Measurements from ENCODE around the gene SLC9A9.

Gene SLC9A9

DNA sequence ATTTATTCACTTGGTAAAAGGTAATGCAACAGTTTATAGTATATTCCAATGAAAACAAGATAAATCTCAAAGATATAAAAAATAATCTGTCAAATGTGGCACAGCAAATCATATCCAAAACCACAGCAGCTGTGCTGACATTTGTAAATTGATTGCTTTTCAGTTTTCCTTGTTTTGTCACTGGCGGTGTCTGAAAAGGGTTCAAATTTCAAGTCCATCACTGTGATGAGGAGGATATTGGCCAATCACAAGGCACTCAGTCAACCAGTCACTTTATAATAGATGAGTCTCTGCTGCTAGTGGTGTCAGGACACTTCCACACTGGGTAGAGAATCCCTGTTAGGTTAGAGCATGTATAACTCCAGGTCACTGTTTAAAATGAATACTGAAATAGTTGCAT, 154.8 kb downstream of the SLC9A9 start:
- ChIA-PET CTCF (no interaction called here), POLR2A (no interaction called here)
- Histone ChIP-seq H3K27ac (ENCODE audit: insufficient read depth in 1 of 2, low read depth in 1 of 2, low read length in 2 of 2, poor library complexity in 1 of 2, severe bottlenecking in 2 of 2) (no peak overlapping the region), H3K4me3 (ENCODE audit: control insufficient read depth in 1 of 7, extremely low read depth in 1 of 7, insufficient read depth in 4 of 7, low read depth in 2 of 7, low read length in 6 of 7) (no peak overlapping the region), H3K27me3 (replicated peaks in 2 of 5; ENCODE audit: control insufficient read depth in 4 of 5, insufficient read depth in 5 of 5, low read length in 4 of 5) (no peaks in the 10 kb centered on the region), H3K9me3 (ENCODE audit: control extremely low read depth in 1 of 5, control insufficient read depth in 4 of 5, insufficient read depth in 2 of 5, low read depth in 1 of 5, low read length in 4 of 5) (peaks cover 0 to 2% (median 0%) of the 10 kb centered on the region in 5 experiments), H3K4me1 (ENCODE audit: control extremely low read depth in 1 of 4, control insufficient read depth in 4 of 4, insufficient read depth in 4 of 4, low read length in 3 of 4) (peaks cover 0 to under 1% (median 0%) of the 10 kb centered on the region in 4 experiments), H3K36me3 (ENCODE audit: control insufficient read depth in 4 of 4, insufficient read depth in 4 of 4, low read length in 3 of 4) (no peaks in the 10 kb centered on the region)
- DNase-seq: no peak
- 86% methylated on average over 1 of the region's 1 CpG for WGBS (ENCODE audit: insufficient coverage)

DNA sequence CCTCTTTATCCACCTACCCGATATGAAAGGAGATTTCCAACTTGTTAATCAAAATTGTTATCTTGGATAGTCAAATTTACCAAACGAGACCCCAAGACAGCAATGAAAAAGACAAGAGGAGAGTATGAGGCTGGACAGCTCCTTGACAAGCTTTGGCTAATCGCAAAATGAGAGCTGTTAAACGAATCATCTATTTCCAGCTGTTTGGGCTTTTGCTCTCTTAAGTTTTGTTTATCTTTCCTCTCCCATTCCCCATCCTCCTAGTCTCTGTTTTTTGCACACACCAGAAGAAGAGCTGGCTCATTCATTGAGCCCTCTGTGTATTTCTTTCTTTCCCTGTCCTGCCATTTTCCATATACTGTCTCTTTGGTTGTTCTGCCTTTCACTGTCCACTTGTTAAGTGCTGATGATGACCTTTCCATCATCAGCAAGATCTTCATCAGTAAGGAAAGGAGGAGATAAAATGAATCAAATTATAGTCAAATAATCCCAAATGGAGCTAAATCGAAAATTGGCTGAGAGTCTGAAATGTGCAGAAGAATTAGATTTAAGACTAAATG, 161.6 kb downstream of the SLC9A9 start:
- CTCF ChIA-PET: interaction anchor here (1.3 kb wide), 1 partner anchor 13 kb away, joined by 3 read pairs; no protein-coding TSS in a partner anchor
- Histone ChIP-seq H3K27me3 (replicated peaks in 2 of 5; ENCODE audit: control insufficient read depth in 4 of 5, insufficient read depth in 5 of 5, low read length in 4 of 5) (no peaks in the 10 kb centered on the region), H3K4me1 (ENCODE audit: control extremely low read depth in 1 of 4, control insufficient read depth in 4 of 4, insufficient read depth in 4 of 4, low read length in 3 of 4) (no peaks in the 10 kb centered on the region), H3K27ac (ENCODE audit: insufficient read depth in 1 of 2, low read depth in 1 of 2, low read length in 2 of 2, poor library complexity in 1 of 2, severe bottlenecking in 2 of 2) (no peak overlapping the region), H3K4me3 (ENCODE audit: control insufficient read depth in 1 of 7, extremely low read depth in 1 of 7, insufficient read depth in 4 of 7, low read depth in 2 of 7, low read length in 6 of 7) (no peak overlapping the region), H3K9me3 (ENCODE audit: control extremely low read depth in 1 of 5, control insufficient read depth in 4 of 5, insufficient read depth in 2 of 5, low read depth in 1 of 5, low read length in 4 of 5) (no peaks in the 10 kb centered on the region), H3K36me3 (ENCODE audit: control insufficient read depth in 4 of 4, insufficient read depth in 4 of 4, low read length in 3 of 4) (no peaks in the 10 kb centered on the region)
- 76% methylated on average over 3 of the region's 5 CpGs for WGBS (ENCODE audit: insufficient coverage)
- POLR2A ChIA-PET: no interaction called here
- DNase-seq: no peak

DNA sequence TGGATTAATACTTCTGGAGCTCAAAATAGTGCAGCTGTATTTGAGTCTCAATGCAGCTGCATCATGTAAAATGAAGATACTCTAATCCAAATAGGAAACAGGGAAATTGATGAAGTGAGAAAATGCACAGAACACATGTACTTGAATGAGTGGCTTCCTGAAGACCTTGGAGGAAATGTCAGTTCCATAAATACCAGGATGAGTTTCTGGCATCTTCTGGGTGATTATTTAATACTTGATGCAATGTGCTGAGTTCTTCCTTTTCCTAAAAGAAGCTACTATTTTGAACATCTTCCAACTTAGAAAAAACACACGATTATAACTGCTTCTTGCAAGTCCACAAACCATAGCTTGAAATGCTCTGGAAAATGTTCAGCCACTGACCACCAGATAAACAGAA, 162.8 kb downstream of the SLC9A9 start:
- WGBS (ENCODE audit: insufficient coverage): 86% methylated on average over 1 of the region's 1 CpG
- CTCF ChIA-PET: interaction anchor here (1.1 kb wide), 1 partner anchor 11 kb away, joined by 4 read pairs; no protein-coding TSS in a partner anchor

DNA sequence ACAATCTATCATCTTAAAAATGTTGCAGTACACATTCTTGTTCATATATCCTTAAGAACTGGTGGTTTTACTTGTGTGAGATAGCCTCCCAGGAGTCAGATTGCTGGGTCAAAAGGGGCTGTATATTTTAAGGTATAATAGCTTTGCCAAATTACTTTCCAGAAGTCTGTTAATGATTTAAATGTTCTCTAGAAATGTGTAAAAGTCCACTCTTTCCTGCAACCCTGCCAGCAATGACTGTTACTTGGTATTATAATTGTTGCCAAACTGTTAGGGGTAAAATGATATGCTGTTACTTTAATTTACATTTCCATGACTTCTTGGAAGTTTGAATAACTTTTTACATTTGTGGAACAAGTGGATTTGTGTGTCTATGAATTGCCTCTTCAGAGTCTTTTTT, 170.8 kb downstream of the SLC9A9 start:
- Histone ChIP-seq H3K27me3 (replicated peaks in 2 of 5; ENCODE audit: control insufficient read depth in 4 of 5, insufficient read depth in 5 of 5, low read length in 4 of 5) (no peaks in the 10 kb centered on the region), H3K27ac (ENCODE audit: insufficient read depth in 1 of 2, low read depth in 1 of 2, low read length in 2 of 2, poor library complexity in 1 of 2, severe bottlenecking in 2 of 2) (no peak overlapping the region), H3K9me3 (ENCODE audit: control extremely low read depth in 1 of 5, control insufficient read depth in 4 of 5, insufficient read depth in 2 of 5, low read depth in 1 of 5, low read length in 4 of 5) (no peaks in the 10 kb centered on the region), H3K4me1 (ENCODE audit: control extremely low read depth in 1 of 4, control insufficient read depth in 4 of 4, insufficient read depth in 4 of 4, low read length in 3 of 4) (peaks cover 0 to 3% (median under 1%) of the 10 kb centered on the region in 4 experiments), H3K36me3 (ENCODE audit: control insufficient read depth in 4 of 4, insufficient read depth in 4 of 4, low read length in 3 of 4) (no peaks in the 10 kb centered on the region), H3K4me3 (ENCODE audit: control insufficient read depth in 1 of 7, extremely low read depth in 1 of 7, insufficient read depth in 4 of 7, low read depth in 2 of 7, low read length in 6 of 7) (no peak overlapping the region)
- CTCF ChIA-PET: no interaction called here
- POLR2A ChIA-PET: no interaction called here
- DNase-seq: no peak

More for the DNA sequence above, 162.8 kb downstream of the SLC9A9 start:
- no peaks in the 10 kb centered on the region for H3K9me3 ChIP-seq (ENCODE audit: control extremely low read depth in 1 of 5, control insufficient read depth in 4 of 5, insufficient read depth in 2 of 5, low read depth in 1 of 5, low read length in 4 of 5)
- POLR2A ChIA-PET: no interaction called here
- no peak overlapping the region for H3K27ac ChIP-seq (ENCODE audit: insufficient read depth in 1 of 2, low read depth in 1 of 2, low read length in 2 of 2, poor library complexity in 1 of 2, severe bottlenecking in 2 of 2)
- DNase-seq: no peak
- H3K4me3 ChIP-seq (ENCODE audit: control insufficient read depth in 1 of 7, extremely low read depth in 1 of 7, insufficient read depth in 4 of 7, low read depth in 2 of 7, low read length in 6 of 7): no peak overlapping the region
- H3K4me1 ChIP-seq (ENCODE audit: control extremely low read depth in 1 of 4, control insufficient read depth in 4 of 4, insufficient read depth in 4 of 4, low read length in 3 of 4): no peaks in the 10 kb centered on the region
- H3K27me3 ChIP-seq (replicated peaks in 2 of 5; ENCODE audit: control insufficient read depth in 4 of 5, insufficient read depth in 5 of 5, low read length in 4 of 5): no peaks in the 10 kb centered on the region
- H3K36me3 ChIP-seq (ENCODE audit: control insufficient read depth in 4 of 4, insufficient read depth in 4 of 4, low read length in 3 of 4): no peaks in the 10 kb centered on the region

DNA sequence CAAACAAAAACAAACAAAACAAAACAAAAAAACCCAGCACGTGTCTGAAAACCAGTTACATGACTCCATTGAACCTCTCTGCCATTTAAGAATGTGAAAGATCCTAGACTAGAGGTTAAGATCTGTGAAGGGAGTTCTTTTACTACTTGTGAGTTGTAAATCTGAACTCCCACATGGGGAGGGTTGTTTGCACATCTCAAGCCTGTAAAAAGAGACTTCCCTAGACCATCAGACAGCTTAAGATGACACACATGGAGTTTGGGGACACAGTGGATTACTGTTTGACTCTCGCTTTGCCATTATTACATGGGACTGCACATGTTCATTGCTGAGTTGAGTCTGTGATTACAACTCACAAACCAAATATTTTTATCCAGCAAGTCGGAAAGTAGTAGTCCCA, 171.5 kb downstream of the SLC9A9 start:
- Histone ChIP-seq H3K36me3 (ENCODE audit: control insufficient read depth in 4 of 4, insufficient read depth in 4 of 4, low read length in 3 of 4) (no peaks in the 10 kb centered on the region), H3K27me3 (replicated peaks in 2 of 5; ENCODE audit: control insufficient read depth in 4 of 5, insufficient read depth in 5 of 5, low read length in 4 of 5) (no peaks in the 10 kb centered on the region), H3K9me3 (ENCODE audit: control extremely low read depth in 1 of 5, control insufficient read depth in 4 of 5, insufficient read depth in 2 of 5, low read depth in 1 of 5, low read length in 4 of 5) (no peaks in the 10 kb centered on the region), H3K4me3 (ENCODE audit: control insufficient read depth in 1 of 7, extremely low read depth in 1 of 7, insufficient read depth in 4 of 7, low read depth in 2 of 7, low read length in 6 of 7) (no peak overlapping the region), H3K4me1 (ENCODE audit: control extremely low read depth in 1 of 4, control insufficient read depth in 4 of 4, insufficient read depth in 4 of 4, low read length in 3 of 4) (peaks cover 0 to 3% (median under 1%) of the 10 kb centered on the region in 4 experiments), H3K27ac (ENCODE audit: insufficient read depth in 1 of 2, low read depth in 1 of 2, low read length in 2 of 2, poor library complexity in 1 of 2, severe bottlenecking in 2 of 2) (no peak overlapping the region)
- DNase-seq: no peak
- CTCF ChIA-PET: no interaction called here
- WGBS (ENCODE audit: insufficient coverage): 100% methylated on average over 1 of the region's 3 CpGs
- POLR2A ChIA-PET: no interaction called here

DNA sequence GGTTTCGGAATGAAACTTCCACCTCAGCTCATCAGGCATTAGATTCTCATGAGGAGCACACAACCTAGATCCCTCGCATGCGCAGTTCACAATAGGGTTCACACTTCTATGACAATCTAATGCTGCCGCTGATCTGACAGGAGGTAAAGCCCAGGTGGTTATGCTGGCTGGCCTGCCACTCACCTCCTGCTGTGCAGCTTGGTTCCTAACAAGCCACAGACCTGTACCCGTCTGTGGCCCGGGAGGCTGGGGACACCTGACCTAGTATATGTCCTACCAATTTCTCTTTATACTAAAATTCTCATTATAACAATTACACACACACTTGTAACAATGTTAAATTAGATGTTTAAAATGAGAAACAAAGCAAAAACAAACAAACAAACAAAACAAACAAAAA, 172.2 kb downstream of the SLC9A9 start:
- ChIA-PET CTCF (interaction anchor here (0.8 to 0.9 kb wide), 3 partner anchors 24 to 555 kb away, joined by 3 to 5 read pairs (median 3); no protein-coding TSS in a partner anchor), POLR2A (no interaction called here)
- DNase-seq: no peak
- H3K27ac ChIP-seq (ENCODE audit: insufficient read depth in 1 of 2, low read depth in 1 of 2, low read length in 2 of 2, poor library complexity in 1 of 2, severe bottlenecking in 2 of 2): no peak overlapping the region
- H3K9me3 ChIP-seq (ENCODE audit: control extremely low read depth in 1 of 5, control insufficient read depth in 4 of 5, insufficient read depth in 2 of 5, low read depth in 1 of 5, low read length in 4 of 5): no peaks in the 10 kb centered on the region
- no peaks in the 10 kb centered on the region for H3K27me3 ChIP-seq (replicated peaks in 2 of 5; ENCODE audit: control insufficient read depth in 4 of 5, insufficient read depth in 5 of 5, low read length in 4 of 5)
- no peak overlapping the region for H3K4me3 ChIP-seq (ENCODE audit: control insufficient read depth in 1 of 7, extremely low read depth in 1 of 7, insufficient read depth in 4 of 7, low read depth in 2 of 7, low read length in 6 of 7)
- H3K4me1 ChIP-seq (ENCODE audit: control extremely low read depth in 1 of 4, control insufficient read depth in 4 of 4, insufficient read depth in 4 of 4, low read length in 3 of 4): peaks cover 0 to 3% (median under 1%) of the 10 kb centered on the region in 4 experiments
- H3K36me3 ChIP-seq (ENCODE audit: control insufficient read depth in 4 of 4, insufficient read depth in 4 of 4, low read length in 3 of 4): no peaks in the 10 kb centered on the region
- WGBS (ENCODE audit: insufficient coverage): 100% methylated on average over 4 of the region's 6 CpGs

DNA sequence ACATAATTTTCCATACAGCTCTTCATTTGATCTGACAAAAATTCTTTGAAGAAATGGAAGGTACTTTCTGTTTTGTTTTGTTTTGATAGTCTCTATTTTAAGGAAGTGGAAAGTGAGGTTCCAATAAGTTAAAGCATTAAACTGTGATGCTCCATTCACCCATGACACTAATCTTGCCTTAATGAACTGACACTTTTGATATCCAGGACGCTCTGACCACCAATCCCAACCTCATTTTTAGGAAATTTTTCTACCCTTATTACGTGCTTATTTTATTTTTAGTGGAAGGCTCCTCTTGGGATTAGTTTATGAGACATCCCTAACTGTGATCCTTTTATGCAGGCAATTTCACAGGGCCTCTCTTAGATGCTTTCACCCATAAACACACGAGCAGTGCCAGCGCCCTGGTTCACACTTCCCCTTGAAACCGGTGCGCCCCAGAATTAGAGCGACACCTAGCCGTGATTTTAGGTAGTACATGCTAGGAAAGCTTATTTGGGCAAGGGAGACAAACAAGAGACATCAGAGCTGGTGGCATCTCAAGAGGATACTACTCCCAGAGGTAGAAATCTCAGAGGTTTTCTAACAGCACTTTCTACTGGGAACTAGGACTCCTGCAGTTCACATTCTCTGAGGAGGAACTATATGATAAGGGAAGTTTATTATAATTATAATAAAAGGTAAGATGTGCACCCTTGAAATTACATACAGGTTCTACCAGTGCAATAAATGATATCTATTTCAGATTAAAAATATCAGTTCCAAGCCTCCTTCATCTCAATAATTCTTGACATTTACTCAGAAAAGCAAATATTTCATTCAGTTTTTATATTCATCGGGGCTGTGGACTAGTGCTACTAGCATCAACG, 173.9 kb downstream of the SLC9A9 start:
- Histone ChIP-seq H3K4me3 (ENCODE audit: control insufficient read depth in 1 of 7, extremely low read depth in 1 of 7, insufficient read depth in 4 of 7, low read depth in 2 of 7, low read length in 6 of 7) (peak overlapping the region in 1 of 7 experiments; percentile 29), H3K9me3 (ENCODE audit: control extremely low read depth in 1 of 5, control insufficient read depth in 4 of 5, insufficient read depth in 2 of 5, low read depth in 1 of 5, low read length in 4 of 5) (no peaks in the 10 kb centered on the region), H3K27ac (ENCODE audit: insufficient read depth in 1 of 2, low read depth in 1 of 2, low read length in 2 of 2, poor library complexity in 1 of 2, severe bottlenecking in 2 of 2) (no peak overlapping the region), H3K27me3 (replicated peaks in 2 of 5; ENCODE audit: control insufficient read depth in 4 of 5, insufficient read depth in 5 of 5, low read length in 4 of 5) (no peaks in the 10 kb centered on the region), H3K4me1 (ENCODE audit: control extremely low read depth in 1 of 4, control insufficient read depth in 4 of 4, insufficient read depth in 4 of 4, low read length in 3 of 4) (peaks cover 0 to 3% (median under 1%) of the 10 kb centered on the region in 4 experiments), H3K36me3 (ENCODE audit: control insufficient read depth in 4 of 4, insufficient read depth in 4 of 4, low read length in 3 of 4) (no peaks in the 10 kb centered on the region)
- 14% methylated on average over 7 of the region's 10 CpGs for WGBS (ENCODE audit: insufficient coverage)
- peak; percentile 77 to 90 (median 86) for DNase-seq
- ChIA-PET CTCF (interaction anchor here (0.7 to 1.6 kb wide), 14 partner anchors 11 to 661 kb away, joined by 3 to 6 read pairs (median 3); no protein-coding TSS in a partner anchor), POLR2A (no interaction called here)

All from common myeloid progenitor, CD34-positive (primary cell).